Esophagus (tissue), 2 donors: ENCODE measurements around the gene VPS9D1. TPM values are rescaled to one million over a fixed set of nuclear protein-coding genes. Genes with fewer than 3 reads are reported as not detected.
"Not testable (repeated sequence)": the region's sequence is repeated elsewhere in the genome, so short reads cannot be mapped to it uniquely, and the experiment has no call there.

Experiments
- H3K27ac ChIP-seq, 2 donors: one replicate each; pipeline ENCODE4 v1.5.1; 2013; ENCODE audit warnings: low read depth in 2 of 2, mild to moderate bottlenecking in 2 of 2, inconsistent platforms in 1 of 2, low read length in 1 of 2, moderate library complexity in 1 of 2
- H3K27me3 ChIP-seq, 2 donors: one replicate each; pipeline ENCODE4 v1.6.1; 2013; ENCODE audit warnings: low read length in 2 of 2, control low read depth in 1 of 2, mild to moderate bottlenecking in 1 of 2; ENCODE audit not compliant: insufficient read depth in 2 of 2, control insufficient read depth in 1 of 2
- H3K36me3 ChIP-seq, 2 donors: one replicate each; pipeline ENCODE4 v1.6.1; 2013; ENCODE audit warnings: low read length in 1 of 2; ENCODE audit not compliant: control insufficient read depth in 2 of 2, insufficient read depth in 2 of 2
- H3K4me1 ChIP-seq, 2 donors: one replicate each; pipeline ENCODE4 v1.6.1; 2013; ENCODE audit warnings: low read length in 1 of 2; ENCODE audit not compliant: control insufficient read depth in 2 of 2, insufficient read depth in 2 of 2
- H3K4me3 ChIP-seq, 2 donors: one replicate each; pipeline ENCODE4 v1.5.1; 2013; ENCODE audit warnings: low read length in 2 of 2, mild to moderate bottlenecking in 2 of 2, low read depth in 1 of 2, moderate library complexity in 1 of 2
- H3K9me3 ChIP-seq, 2 donors: one replicate each; pipeline ENCODE4 v1.6.1; 2013; ENCODE audit warnings: mild to moderate bottlenecking in 2 of 2, low read depth in 1 of 2, low read length in 1 of 2, moderate library complexity in 1 of 2; ENCODE audit not compliant: control insufficient read depth in 2 of 2, insufficient read depth in 1 of 2
- WGBS, 2 donors: extraction: QIAGEN DNeasy Blood & Tissue Kit; methylation state at CpG; one replicate each; pipeline ENCODE4 v1.1.7; 2013; 5-methylcytosine and 5-hydroxymethylcytosine counted together
- polyA plus RNA-seq, 2 donors: library from polyadenylated mRNA; stranded (reverse); fragments of 200-250 nt; gene quantifications; one replicate each; pipeline ENCODE4 v1.2.3, GENCODE V29; 2013
- donor health status: healthy with polysubstance abuse.
- donor health status: Bipolar disorder and iron deficiency.

VPS9D1 gene
- polyA plus RNA-seq, 2 donors, result 26.4 to 37.5 TPM

GRCh38 chr16:89690392-89690901 lies 30.3 kb downstream of the VPS9D1 start:
- H3K27ac ChIP-seq, result no peak overlapping the region
- peaks cover 0 to 10% of the 10 kb centered on the region in 2 donors for H3K4me1 ChIP-seq
- WGBS, 2 donors, result 91 to 96% methylated on average over 16 of the region's 16 CpGs
- H3K36me3 ChIP-seq, result peaks cover 9 to 46% of the 10 kb centered on the region in 2 donors
- no peaks in the 10 kb centered on the region for H3K9me3 ChIP-seq
- H3K27me3 ChIP-seq, result no peaks in the 10 kb centered on the region
- no peak overlapping the region for H3K4me3 ChIP-seq

- not testable (repeated sequence) for H3K9me3 ChIP-seq, H3K4me3 ChIP-seq, H3K27me3 ChIP-seq, H3K27ac ChIP-seq
- 84 to 94% methylated on average over 4 of the region's 4 CpGs for WGBS, 2 donors
- Histone ChIP-seq H3K36me3 (peaks cover 9 to 42% of the 10 kb centered on the region in 2 donors), H3K4me1 (peaks cover 0 to 10% of the 10 kb centered on the region in 2 donors)
Observed at GRCh38 chr16:89689621-89690020, 31.1 kb downstream of the VPS9D1 start.

DNA sequence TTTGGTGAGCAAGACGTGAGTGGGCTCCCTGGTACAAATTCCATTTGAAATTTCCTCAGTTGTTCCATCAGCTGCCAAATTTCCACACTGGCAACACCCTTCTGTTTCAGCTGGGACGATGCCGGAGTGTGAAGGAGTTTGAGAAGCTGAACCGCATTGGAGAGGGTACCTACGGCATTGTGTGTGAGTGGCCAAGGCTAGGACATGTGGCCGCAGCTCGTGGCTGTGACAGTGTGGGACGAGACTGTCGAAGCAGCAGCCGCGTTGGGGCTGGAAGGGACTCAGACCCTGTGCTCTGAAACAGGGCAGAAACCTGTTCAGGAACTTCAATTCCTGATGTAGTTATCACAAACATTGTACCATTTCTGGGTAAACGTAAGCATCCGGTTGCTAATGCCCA lies 31.6 kb downstream of the VPS9D1 start:
- Histone ChIP-seq H3K4me3 (no peak overlapping the region), H3K27ac (no peak overlapping the region), H3K4me1 (peaks cover 0 to 9% of the 10 kb centered on the region in 2 donors), H3K27me3 (no peaks in the 10 kb centered on the region), H3K9me3 (no peaks in the 10 kb centered on the region), H3K36me3 (peaks cover 8 to 38% of the 10 kb centered on the region in 2 donors)
- WGBS, 2 donors, result 94% methylated on average over 13 of the region's 13 CpGs

- Histone ChIP-seq H3K4me3 (no peak overlapping the region), H3K4me1 (peaks cover 0 to 9% of the 10 kb centered on the region in 2 donors), H3K27ac (no peak overlapping the region), H3K9me3 (no peaks in the 10 kb centered on the region), H3K27me3 (no peaks in the 10 kb centered on the region), H3K36me3 (peaks cover 3 to 31% of the 10 kb centered on the region in 2 donors)
- WGBS, 2 donors, result 84 to 90% methylated on average over 5 of the region's 5 CpGs
Observed at GRCh38 chr16:89688395-89688794, 32.3 kb downstream of the VPS9D1 start.

DNA sequence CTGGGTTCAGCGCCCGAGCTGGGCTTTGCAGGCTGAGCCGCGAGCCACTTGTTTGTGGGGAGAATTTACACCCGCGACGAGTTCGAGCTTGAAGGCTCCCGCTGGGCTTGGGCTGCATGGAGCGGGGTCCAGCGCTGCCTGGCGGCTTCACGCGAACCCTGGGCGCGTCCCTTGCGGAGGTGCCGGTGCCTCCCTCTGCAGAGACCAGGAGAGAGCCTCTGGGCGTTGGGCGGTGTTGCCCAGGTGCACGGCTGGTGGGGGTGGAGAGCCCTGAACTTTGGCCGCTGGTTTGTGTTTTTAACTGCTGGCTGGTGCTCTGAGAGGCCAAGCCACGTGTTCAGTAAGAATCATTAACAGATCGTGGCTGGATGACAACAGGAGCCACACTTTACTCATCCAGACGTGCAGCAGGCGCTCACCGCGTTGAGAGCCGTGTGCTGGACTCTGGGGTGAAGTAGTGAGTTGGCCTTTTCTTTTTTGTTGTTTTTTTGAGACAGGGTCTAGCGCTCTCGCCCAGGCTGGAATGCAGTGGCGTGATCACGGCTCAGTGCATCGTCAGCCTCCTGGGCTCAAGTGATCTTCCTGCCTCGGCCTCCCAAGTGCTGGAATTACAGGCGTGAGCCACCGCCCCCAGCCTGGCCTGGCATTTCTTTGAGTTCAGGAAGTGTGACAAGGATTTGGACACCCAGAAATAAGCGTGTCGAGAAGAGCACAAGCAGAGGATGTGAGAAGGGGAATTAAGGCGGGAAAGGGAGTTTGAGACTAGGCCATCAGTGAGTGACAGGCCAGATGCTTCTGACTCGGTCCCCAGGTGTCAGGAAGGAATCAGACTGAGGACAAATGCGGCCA lies 33.4 kb downstream of the VPS9D1 start:
- H3K27ac ChIP-seq, result peak overlapping the region; percentile 88 to 89
- 8 to 10% methylated on average over 42 of the region's 42 CpGs for WGBS, 2 donors
- H3K4me3 ChIP-seq, result peak overlapping the region; percentile 79 to 90
- H3K27me3 ChIP-seq, result no peaks in the 10 kb centered on the region
- no peaks in the 10 kb centered on the region for H3K9me3 ChIP-seq
- peaks cover 0 to 9% of the 10 kb centered on the region in 2 donors for H3K4me1 ChIP-seq
- peaks cover 3 to 26% of the 10 kb centered on the region in 2 donors for H3K36me3 ChIP-seq

DNA sequence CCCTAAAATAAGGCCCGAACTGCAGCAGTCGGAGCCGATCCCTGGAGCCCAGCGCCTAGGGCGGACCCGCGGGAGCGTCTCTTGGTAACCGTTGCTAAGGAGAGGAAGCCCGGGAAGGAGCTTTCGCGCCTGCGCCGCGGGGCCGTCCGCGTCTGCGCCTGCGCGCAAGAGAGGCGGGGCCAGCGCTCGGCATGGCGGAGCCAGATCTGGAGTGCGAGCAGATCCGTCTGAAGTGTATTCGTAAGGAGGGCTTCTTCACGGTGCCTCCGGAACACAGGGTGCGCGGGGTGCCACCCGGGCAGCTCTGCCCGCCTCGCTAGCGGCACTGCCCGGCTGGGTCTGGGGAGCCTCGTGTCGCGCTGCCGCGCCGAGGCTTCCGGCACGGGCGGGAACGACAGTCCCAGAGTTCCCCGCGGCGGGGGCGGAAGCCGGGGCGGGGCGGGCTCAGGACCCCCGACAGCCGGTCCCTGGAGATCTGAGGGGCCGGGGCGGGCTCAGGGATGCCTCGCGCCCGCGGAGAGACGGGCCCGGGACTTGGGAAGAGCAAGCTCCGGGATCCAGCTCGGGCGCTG lies 34.1 kb downstream of the VPS9D1 start, which contains the start of gene CDK10:
Gene CDK10, plus strand, starts transcription at position 170 of the 572 bp plus-strand sequence. Its CDS starts 22 bp downstream, at position 192.
- Histone ChIP-seq H3K9me3 (no peaks in the 10 kb centered on the region), H3K4me1 (peaks cover 0 to 9% of the 10 kb centered on the region in 2 donors), H3K27ac (peak within 1 kb of the TSS; percentile 88 to 89), H3K27me3 (no peaks in the 10 kb centered on the region), H3K4me3 (peak within 1 kb of the TSS; percentile 79 to 90), H3K36me3 (peaks cover 0 to 19% of the 10 kb centered on the region in 2 donors)
- WGBS, 2 donors, result 0 to 1% methylated on average over 66 to 67 of the region's 67 CpGs

DNA sequence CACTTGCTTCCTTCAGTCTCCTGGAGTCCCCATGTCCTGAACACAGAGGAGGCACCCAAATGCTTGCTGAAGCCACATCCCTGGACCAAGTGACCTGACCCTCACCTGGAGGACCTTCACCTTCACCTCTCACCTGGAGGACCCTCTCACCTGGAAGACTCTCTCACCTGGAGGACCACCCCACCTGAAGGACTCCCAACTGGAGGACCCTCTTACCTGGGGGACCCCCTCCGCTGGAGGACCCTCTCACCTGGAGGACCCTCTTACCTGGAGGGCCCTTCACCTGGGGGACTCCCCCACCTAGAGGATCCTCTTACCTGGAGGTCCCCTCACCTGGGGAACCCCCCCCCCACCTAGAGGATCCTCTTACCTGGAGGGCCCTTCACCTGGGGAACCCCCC lies 34.8 kb downstream of the VPS9D1 start:
- Histone ChIP-seq H3K4me3 (no peak overlapping the region), H3K27ac (no peak overlapping the region), H3K27me3 (no peaks in the 10 kb centered on the region), H3K9me3 (no peaks in the 10 kb centered on the region), H3K36me3 (peaks cover 0 to 14% of the 10 kb centered on the region in 2 donors), H3K4me1 (peaks cover 0 to 9% of the 10 kb centered on the region in 2 donors)
- WGBS, 2 donors, result 89 to 100% methylated on average over 1 of the region's 1 CpG

- 100% methylated on average over 2 of the region's 2 CpGs for WGBS, 2 donors
- Histone ChIP-seq H3K27ac (no peak overlapping the region), H3K9me3 (no peaks in the 10 kb centered on the region), H3K27me3 (no peaks in the 10 kb centered on the region), H3K4me3 (no peak overlapping the region), H3K4me1 (no peaks in the 10 kb centered on the region), H3K36me3 (no peaks in the 10 kb centered on the region)
Observed at GRCh38 chr16:89678258-89678657, 42.4 kb downstream of the VPS9D1 start.

DNA sequence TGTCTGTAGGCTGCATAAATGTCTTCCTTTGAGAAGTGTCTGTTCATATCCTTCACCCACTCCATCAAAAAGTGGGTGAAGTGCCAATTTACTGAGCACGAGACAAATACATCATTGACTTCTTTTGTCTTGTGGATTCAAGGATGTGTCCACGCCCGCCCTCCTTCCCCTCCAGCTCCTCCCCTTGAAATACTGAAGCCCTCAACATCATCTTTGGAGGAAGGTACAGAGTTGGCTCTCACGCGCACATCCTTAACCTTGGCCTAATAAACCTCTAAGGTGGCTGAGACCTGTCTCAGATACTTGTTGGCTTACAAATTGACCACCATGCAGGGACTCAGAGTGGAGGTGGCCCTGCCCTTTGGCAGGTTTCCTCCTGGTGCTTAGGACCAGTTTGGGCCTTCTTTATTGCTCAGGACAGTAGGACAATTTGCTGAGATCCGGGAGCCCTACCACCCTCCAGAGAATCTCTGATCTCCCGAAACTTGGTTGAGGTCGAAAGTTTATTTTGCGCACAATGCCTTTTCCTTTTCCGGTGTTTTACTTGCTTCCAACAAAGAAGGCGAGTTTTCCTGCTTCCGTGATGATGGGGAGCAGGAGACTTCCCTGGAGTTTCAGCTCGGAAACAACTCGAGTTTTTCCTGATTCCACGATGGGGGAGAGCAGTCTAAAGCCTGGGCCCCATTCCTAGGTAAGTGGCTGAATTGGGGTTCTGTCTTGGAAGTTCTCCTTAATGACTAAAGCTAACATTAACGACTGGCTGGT lies 48.3 kb downstream of the VPS9D1 start:
- no peaks in the 10 kb centered on the region for H3K4me1 ChIP-seq
- H3K36me3 ChIP-seq, result no peaks in the 10 kb centered on the region
- H3K4me3 ChIP-seq, result no peak overlapping the region
- 85 to 86% methylated on average over 16 of the region's 16 CpGs for WGBS, 2 donors
- no peaks in the 10 kb centered on the region for H3K27me3 ChIP-seq
- no peak overlapping the region for H3K27ac ChIP-seq
- no peaks in the 10 kb centered on the region for H3K9me3 ChIP-seq
